ENCODE results near the gene MREG.

- no peak for TF ChIP-seq CTCF (IDR thresholded peaks at IDR 0.05; ENCODE audit: low read length)
- no peak for TF ChIP-seq EZH2 (optimal IDR thresholded peaks at IDR 0.05; ENCODE audit: low read depth, low read length)
- TF ChIP-seq EZH2phosphoT487 (IDR thresholded peaks at IDR 0.05; ENCODE audit: low read length) = no peak
Observed at GRCh38 chr2:215896921-215897320, 116.4 kb downstream of the MREG start.

Data from MM.1S (cell line).